Muscle of leg (tissue), 11 donors: ENCODE measurements around the gene HRC. TPM values are rescaled to one million over a fixed set of nuclear protein-coding genes. Genes with fewer than 3 reads are reported as not detected.
"Not testable (repeated sequence)": the region's sequence is repeated elsewhere in the genome, so short reads cannot be mapped to it uniquely, and the experiment has no call there.

Experiments used
- DNase-seq: peaks from one replicate; pipeline ENCODE4 v3.0.0; 2013
- H3K27ac ChIP-seq: one replicate; pipeline ENCODE4 v1.5.1; 2013; ENCODE audit warnings: mild to moderate bottlenecking, low read length, control low read depth
- H3K27me3 ChIP-seq: one replicate; pipeline ENCODE4 v1.6.1; 2013; ENCODE audit warnings: low read length; ENCODE audit not compliant: control insufficient read depth, insufficient read depth
- H3K36me3 ChIP-seq: one replicate; pipeline ENCODE4 v1.6.1; 2013; ENCODE audit warnings: low read length; ENCODE audit not compliant: control insufficient read depth, insufficient read depth
- H3K4me1 ChIP-seq: one replicate; pipeline ENCODE4 v1.6.1; 2013; ENCODE audit warnings: low read length; ENCODE audit not compliant: control insufficient read depth, insufficient read depth
- H3K4me3 ChIP-seq: one replicate; pipeline ENCODE4 v1.5.1; 2013; ENCODE audit warnings: low read length, control low read depth
- H3K9me3 ChIP-seq: replicated peaks from 2 replicates; pipeline ENCODE4 v1.6.1; 2013; ENCODE audit warnings: low read depth, low read length; ENCODE audit not compliant: control insufficient read depth
- WGBS: methylation state at CpG from one replicate; pipeline ENCODE4 v1.1.5; 2013; ENCODE audit warnings: missing lambda C conversion rate; ENCODE audit not compliant: insufficient coverage; 5-methylcytosine and 5-hydroxymethylcytosine counted together
- polyA plus RNA-seq, 8 donors: library from polyadenylated mRNA; unstranded; fragments of 120-200 nt; gene quantifications; one replicate each; pipeline versions ENCODE4 v1.2.1 to v1.2.3, GENCODE V29; 2013; ENCODE audit warnings: inconsistent platforms in 1 of 8, low replicate concordance in 1 of 8; ENCODE audit not compliant: insufficient read length in 8 of 8, insufficient read depth in 1 of 8
- total RNA-seq: library from RNA; stranded (reverse); fragments of 120-200 nt; gene quantifications from one replicate; pipeline ENCODE4 v1.2.4, GENCODE V29; 2013

Gene HRC
- total and polyA plus RNA-seq, 9 donors: 105 to 172 (median 134) TPM

DNA sequence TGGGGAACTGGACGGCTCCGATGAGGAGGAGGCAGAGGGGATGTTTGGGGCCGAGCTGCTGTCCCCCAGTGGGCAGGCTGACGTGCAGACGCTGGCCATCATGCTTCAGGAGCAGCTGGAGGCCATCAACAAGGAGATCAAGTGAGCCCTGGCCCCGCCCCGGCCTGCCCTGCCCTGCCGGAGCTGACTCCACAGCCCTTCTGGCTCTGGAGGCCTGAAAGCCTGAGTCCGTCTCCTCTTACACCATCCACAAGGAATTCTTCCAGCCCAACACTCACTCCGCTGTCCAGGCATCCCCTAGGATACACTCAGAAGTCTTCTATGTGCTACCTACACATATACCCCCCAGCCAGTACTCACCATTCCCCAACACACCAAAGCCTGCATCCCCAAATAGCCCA is 18.4 kb downstream of the HRC start:
- no peaks in the 10 kb centered on the region for H3K9me3 ChIP-seq
- H3K36me3 ChIP-seq: no peaks in the 10 kb centered on the region
- H3K4me1 ChIP-seq: peaks cover 39% of the 10 kb centered on the region
- H3K4me3 ChIP-seq: no peak overlapping the region
- peak overlapping the region; percentile 76 for H3K27ac ChIP-seq
- 60% methylated on average over 10 of the region's 10 CpGs for WGBS
- peaks cover 13% of the 10 kb centered on the region for H3K27me3 ChIP-seq
- no peak for DNase-seq

- no peak for DNase-seq
- peaks cover 39% of the 10 kb centered on the region for H3K4me1 ChIP-seq
- no peak overlapping the region for H3K4me3 ChIP-seq
- H3K9me3 ChIP-seq: no peaks in the 10 kb centered on the region
- WGBS: 100% methylated on average over 1 of the region's 5 CpGs
- no peaks in the 10 kb centered on the region for H3K36me3 ChIP-seq
- H3K27ac ChIP-seq: no peak overlapping the region
- peaks cover 13% of the 10 kb centered on the region for H3K27me3 ChIP-seq
Measured at GRCh38 chr19:49135686-49136085, 19.5 kb downstream of the HRC start.

GRCh38 chr19:49133621-49134454 is 21.4 kb downstream of the HRC start:
- Histone ChIP-seq H3K9me3 (no peaks in the 10 kb centered on the region), H3K4me1 (peaks cover 45% of the 10 kb centered on the region), H3K27me3 (peaks cover 13% of the 10 kb centered on the region), H3K4me3 (peak overlapping the region; percentile 10), H3K27ac (peak overlapping the region; percentile 83), H3K36me3 (no peaks in the 10 kb centered on the region)
- 32% methylated on average over 41 of the region's 42 CpGs for whole genome bisulfite sequencing
- peak; percentile 91 for DNase-seq

GRCh38 chr19:49132974-49133609 is 22.1 kb downstream of the HRC start:
- WGBS: 14% methylated on average over 41 of the region's 49 CpGs
- Histone ChIP-seq H3K4me1 (peaks cover 51% of the 10 kb centered on the region), H3K4me3 (peak overlapping the region; percentile 10), H3K9me3 (no peaks in the 10 kb centered on the region), H3K27me3 (peaks cover 13% of the 10 kb centered on the region), H3K27ac (peak overlapping the region; percentile 83), H3K36me3 (no peaks in the 10 kb centered on the region)
- DNase-seq: peak; percentile 57

- WGBS: 91% methylated on average over 17 of the region's 24 CpGs
- H3K9me3 ChIP-seq: no peaks in the 10 kb centered on the region
- no peaks in the 10 kb centered on the region for H3K36me3 ChIP-seq
- H3K4me3 ChIP-seq: no peak overlapping the region
- H3K27ac ChIP-seq: no peak overlapping the region
- no peak for DNase-seq
- H3K4me1 ChIP-seq: peaks cover 40% of the 10 kb centered on the region
- peaks cover 13% of the 10 kb centered on the region for H3K27me3 ChIP-seq
Measured at GRCh38 chr19:49130325-49130724, 24.9 kb downstream of the HRC start.

GRCh38 chr19:49129238-49129583 is 26.0 kb downstream of the HRC start:
- WGBS: 54% methylated on average over 16 of the region's 16 CpGs
- peaks cover 41% of the 10 kb centered on the region for H3K4me1 ChIP-seq
- H3K36me3 ChIP-seq: no peaks in the 10 kb centered on the region
- H3K4me3 ChIP-seq: no peak overlapping the region
- H3K27ac ChIP-seq: no peak overlapping the region
- H3K27me3 ChIP-seq: peaks cover 11% of the 10 kb centered on the region
- no peak for DNase-seq
- H3K9me3 ChIP-seq: no peaks in the 10 kb centered on the region

GRCh38 chr19:49128545-49129237 is 26.5 kb downstream of the HRC start:
- Histone ChIP-seq H3K9me3 (no peaks in the 10 kb centered on the region), H3K4me1 (peaks cover 36% of the 10 kb centered on the region), H3K27me3 (peaks cover 6% of the 10 kb centered on the region), H3K36me3 (no peaks in the 10 kb centered on the region), H3K4me3 (no peak overlapping the region), H3K27ac (peak overlapping the region; percentile 88)
- no peak for DNase-seq
- WGBS: 54% methylated on average over 12 of the region's 15 CpGs

DNA sequence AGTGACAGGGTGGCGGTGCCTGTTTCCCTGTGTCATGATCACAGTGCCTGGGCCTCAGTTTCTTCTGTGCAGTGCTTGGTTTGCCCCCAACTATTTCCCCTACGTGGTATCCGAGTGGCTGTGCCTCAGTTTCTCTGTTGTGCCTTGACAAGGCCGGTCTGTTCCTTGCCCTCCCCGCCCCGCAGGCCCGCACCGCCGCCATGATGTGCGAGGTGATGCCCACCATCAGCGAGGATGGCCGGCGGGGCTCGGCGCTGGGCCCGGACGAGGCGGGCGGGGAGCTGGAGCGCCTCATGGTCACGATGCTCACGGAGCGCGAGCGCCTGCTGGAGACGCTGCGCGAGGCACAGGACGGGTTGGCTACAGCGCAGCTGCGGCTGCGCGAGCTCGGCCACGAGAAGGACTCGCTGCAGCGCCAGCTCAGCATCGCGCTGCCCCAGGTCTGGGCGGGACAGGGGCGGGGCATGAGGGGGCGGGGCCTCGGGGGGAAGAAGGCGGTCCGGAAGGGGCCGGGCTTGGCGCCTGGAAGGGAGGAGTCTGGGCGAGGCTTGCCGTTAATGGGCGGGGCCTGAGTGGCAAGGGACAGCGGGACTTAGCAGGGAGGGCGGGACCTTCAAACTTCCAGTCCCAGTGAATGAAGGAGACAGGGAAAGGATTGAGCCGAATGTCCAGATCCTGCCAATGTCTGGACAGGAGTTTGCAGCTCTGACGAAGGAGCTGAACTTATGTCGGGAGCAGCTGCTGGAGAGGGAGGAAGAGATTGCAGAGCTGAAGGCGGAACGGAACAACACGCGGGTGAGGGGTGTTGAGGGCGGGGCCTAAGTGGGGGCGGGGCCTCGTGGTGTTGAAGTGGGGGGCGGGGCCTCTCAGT is 27.3 kb downstream of the HRC start:
- H3K27ac ChIP-seq: peak overlapping the region; percentile 88

DNA sequence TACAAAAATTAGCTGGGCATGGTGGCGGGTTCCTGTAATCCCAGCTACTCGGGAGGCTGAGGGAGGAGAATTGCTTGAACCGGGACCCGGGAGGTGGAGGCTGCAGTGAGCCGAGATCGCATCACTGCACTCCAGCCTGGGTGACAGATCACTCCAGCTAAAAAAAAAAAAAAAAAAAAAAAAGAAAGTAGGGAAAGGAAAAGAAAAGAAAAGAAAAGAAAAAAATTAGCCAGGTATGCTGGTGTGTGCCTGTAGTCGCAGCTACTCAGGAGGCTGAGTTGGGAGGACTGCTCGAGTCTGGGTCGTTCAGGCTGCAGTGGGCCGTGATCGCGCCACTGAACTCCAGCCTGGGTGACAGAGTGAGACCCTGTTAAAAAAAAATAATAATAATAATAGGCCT is 28.0 kb downstream of the HRC start:
- H3K27ac ChIP-seq, H3K27me3 ChIP-seq, H3K4me3 ChIP-seq, DNase-seq, H3K9me3 ChIP-seq, H3K36me3 ChIP-seq: not testable (repeated sequence)
- no CpG with 5 or more reads among the region's 12 CpGs for WGBS
- peaks cover 25% of the 10 kb centered on the region for H3K4me1 ChIP-seq

More for the DNA sequence above, 27.3 kb downstream of the HRC start:
- peak overlapping the region; percentile 38 for H3K4me3 ChIP-seq
- H3K4me1 ChIP-seq: peaks cover 28% of the 10 kb centered on the region
- peaks cover 5% of the 10 kb centered on the region for H3K27me3 ChIP-seq
- no peaks in the 10 kb centered on the region for H3K9me3 ChIP-seq
- 4% methylated on average over 54 of the region's 63 CpGs for WGBS
- peak; percentile 98 for DNase-seq
- no peaks in the 10 kb centered on the region for H3K36me3 ChIP-seq
